Lower leg skin (tissue), 3 donors: ENCODE results near the gene ACAN.

Experiments used
- POLR2A ChIP-seq, 2 donors: fragments of 450-650 bp; IDR thresholded peaks; one replicate each; pipeline ENCODE4 v1.6.1; 2016 to 2017; ENCODE audit warnings: antibody characterized with exemption in 2 of 2, mild to moderate bottlenecking in 1 of 2, moderate library complexity in 1 of 2
- TF ChIP-seq, protein P1 (sequence below), 3 donors: fragments of 450-650 bp; IDR thresholded peaks; one replicate each; pipeline ENCODE4 v1.5.1; 2016; ENCODE audit warnings: antibody characterized with exemption in 3 of 3, mild to moderate bottlenecking in 3 of 3, moderate library complexity in 2 of 3

DNA sequence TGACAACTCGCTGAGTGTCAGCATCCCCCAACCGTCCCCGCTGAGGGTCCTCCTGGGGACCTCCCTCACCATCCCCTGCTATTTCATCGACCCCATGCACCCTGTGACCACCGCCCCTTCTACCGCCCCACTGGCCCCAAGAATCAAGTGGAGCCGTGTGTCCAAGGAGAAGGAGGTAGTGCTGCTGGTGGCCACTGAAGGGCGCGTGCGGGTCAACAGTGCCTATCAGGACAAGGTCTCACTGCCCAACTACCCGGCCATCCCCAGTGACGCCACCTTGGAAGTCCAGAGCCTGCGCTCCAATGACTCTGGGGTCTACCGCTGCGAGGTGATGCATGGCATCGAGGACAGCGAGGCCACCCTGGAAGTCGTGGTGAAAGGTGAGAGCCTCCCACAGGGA lies 35.4 kb downstream of the ACAN start:
- TF ChIP-seq, protein P1, sequence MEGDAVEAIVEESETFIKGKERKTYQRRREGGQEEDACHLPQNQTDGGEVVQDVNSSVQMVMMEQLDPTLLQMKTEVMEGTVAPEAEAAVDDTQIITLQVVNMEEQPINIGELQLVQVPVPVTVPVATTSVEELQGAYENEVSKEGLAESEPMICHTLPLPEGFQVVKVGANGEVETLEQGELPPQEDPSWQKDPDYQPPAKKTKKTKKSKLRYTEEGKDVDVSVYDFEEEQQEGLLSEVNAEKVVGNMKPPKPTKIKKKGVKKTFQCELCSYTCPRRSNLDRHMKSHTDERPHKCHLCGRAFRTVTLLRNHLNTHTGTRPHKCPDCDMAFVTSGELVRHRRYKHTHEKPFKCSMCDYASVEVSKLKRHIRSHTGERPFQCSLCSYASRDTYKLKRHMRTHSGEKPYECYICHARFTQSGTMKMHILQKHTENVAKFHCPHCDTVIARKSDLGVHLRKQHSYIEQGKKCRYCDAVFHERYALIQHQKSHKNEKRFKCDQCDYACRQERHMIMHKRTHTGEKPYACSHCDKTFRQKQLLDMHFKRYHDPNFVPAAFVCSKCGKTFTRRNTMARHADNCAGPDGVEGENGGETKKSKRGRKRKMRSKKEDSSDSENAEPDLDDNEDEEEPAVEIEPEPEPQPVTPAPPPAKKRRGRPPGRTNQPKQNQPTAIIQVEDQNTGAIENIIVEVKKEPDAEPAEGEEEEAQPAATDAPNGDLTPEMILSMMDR (IDR thresholded peaks at IDR 0.05) = no peak
- no peak for TF ChIP-seq POLR2A (IDR thresholded peaks at IDR 0.05)
